ENCODE data around the gene ADSS1.
A peak's percentile ranks its signal among the peaks of the same experiment; 100 is the strongest.
"Not testable (repeated sequence)": the region's sequence is repeated elsewhere in the genome, so short reads cannot be mapped to it uniquely, and the experiment has no call there.

ADSS1 gene

GRCh38 chr14:104724407-104724980 lies 465 bp downstream of the ADSS1 start:
- Mint-ChIP-seq H3K27ac (no peak overlapping the region), H3K27me3 (ENCODE audit: low read depth) (no peaks in the 10 kb centered on the region), H3K4me3 (peak overlapping the region; percentile 52), H3K36me3 (ENCODE audit: low read depth) (peaks cover 9% of the 10 kb centered on the region), H3K4me1 (ENCODE audit: low read depth) (no peaks in the 10 kb centered on the region), H3K9me3 (no peaks in the 10 kb centered on the region)
- DNase-seq (ENCODE audit: low spot score), result peak; percentile 9

GRCh38 chr14:104724981-104725771 lies 1.1 kb downstream of the ADSS1 start:
- Mint-ChIP-seq H3K4me1 (ENCODE audit: low read depth) (no peaks in the 10 kb centered on the region), H3K27me3 (ENCODE audit: low read depth) (no peaks in the 10 kb centered on the region), H3K4me3 (peak overlapping the region; percentile 52), H3K27ac (no peak overlapping the region), H3K9me3 (no peaks in the 10 kb centered on the region), H3K36me3 (ENCODE audit: low read depth) (peaks cover 2% of the 10 kb centered on the region)
- no peak for DNase-seq (ENCODE audit: low spot score)

DNA sequence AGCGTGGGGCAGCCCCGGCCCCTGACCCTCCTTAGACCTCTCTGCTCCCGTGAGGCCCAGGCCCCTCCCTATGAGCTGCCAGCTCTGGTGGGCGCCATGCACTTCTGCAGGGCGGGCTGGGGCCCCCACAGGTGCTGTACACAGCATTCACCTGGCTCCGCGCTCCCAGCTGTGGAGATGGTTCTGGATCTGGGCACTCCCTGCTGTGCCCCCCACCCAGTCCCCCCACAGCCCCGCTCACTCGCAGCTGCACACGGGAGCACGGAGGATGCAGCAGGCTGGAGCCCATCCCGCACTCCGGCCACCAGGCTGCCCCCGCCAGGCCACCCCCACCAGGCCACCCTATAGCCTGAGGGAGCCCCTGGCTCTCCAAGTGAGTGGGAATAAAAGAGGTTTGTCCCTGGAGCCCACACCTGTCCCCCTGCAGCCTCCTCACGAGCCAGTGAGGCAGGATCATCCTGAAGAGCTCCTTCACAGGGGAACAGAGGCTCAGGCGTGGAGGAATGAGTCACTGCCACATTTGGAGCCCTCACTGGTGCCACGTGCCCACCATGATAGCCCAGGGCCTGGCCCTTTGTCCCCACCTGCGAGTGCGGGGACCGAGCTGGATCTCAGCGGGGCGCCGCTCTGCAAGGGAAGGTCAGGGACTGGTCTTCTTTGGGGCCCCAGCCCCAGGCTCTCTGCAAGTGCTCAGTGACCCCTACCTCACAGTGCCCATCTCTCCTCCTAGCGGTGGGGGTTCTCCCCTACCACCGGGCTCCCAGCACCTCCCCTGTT lies 1.9 kb downstream of the ADSS1 start:
- Mint-ChIP-seq H3K9me3 (no peaks in the 10 kb centered on the region), H3K27ac (no peak overlapping the region), H3K27me3 (ENCODE audit: low read depth) (no peaks in the 10 kb centered on the region), H3K36me3 (ENCODE audit: low read depth) (peaks cover 2% of the 10 kb centered on the region), H3K4me3 (no peak overlapping the region), H3K4me1 (ENCODE audit: low read depth) (no peaks in the 10 kb centered on the region)
- DNase-seq (ENCODE audit: low spot score), result no peak

DNA sequence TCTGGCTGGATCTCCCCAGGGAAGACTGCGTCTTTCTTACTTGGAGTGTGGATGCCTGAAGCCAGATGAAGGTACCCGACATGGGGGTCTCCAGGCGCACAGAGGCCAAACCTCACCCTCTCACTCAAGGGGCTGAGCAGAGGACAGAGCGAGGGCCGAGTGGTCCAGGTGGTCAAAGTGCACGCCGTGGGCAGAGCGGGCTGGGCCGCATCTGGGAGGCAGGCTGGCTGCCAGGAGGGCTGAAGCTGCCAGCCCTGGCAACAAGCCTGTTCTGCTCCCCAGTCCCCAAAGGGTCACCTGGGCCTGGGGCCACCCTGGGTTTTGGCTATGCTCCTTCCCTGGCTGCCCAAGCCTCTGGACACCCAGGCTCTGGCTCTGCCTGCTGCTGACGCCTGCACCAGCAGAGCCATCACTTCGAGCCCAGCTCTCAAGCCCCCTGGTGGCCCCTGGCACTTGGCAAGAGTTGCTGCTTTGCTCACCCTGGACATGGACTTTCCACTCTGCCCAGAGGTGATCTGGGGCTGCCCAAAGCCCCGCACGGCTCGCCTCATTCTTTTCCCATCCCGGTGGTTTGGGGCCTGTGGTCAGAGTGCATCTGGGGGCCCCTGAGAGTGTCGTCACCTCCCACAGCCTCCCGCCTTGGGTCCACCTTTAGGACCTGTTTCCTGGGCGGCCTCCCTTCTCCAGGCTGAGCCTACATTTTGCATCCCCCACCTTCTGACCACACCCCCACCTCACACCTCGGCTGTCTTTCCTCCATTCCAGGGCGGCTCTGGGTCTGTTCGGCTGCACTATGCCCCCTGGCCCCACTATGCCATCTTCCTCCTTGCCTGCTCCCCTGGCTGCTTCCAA lies 2.8 kb downstream of the ADSS1 start:
- Mint-ChIP-seq H3K4me3 (no peak overlapping the region), H3K27ac (no peak overlapping the region), H3K27me3 (ENCODE audit: low read depth) (no peaks in the 10 kb centered on the region)

GRCh38 chr14:104728631-104729030 lies 4.6 kb downstream of the ADSS1 start:
- H3K4me1 Mint-ChIP-seq (ENCODE audit: low read depth), result no peaks in the 10 kb centered on the region
- no peak overlapping the region for H3K27ac Mint-ChIP-seq
- no peaks in the 10 kb centered on the region for H3K9me3 Mint-ChIP-seq
- H3K4me3 Mint-ChIP-seq, result no peak overlapping the region
- H3K27me3 Mint-ChIP-seq (ENCODE audit: low read depth), result no peaks in the 10 kb centered on the region
- no peaks in the 10 kb centered on the region for H3K36me3 Mint-ChIP-seq (ENCODE audit: low read depth)
- no peak for DNase-seq (ENCODE audit: low spot score)

More for the DNA sequence above, 2.8 kb downstream of the ADSS1 start:
- H3K9me3 Mint-ChIP-seq, result no peaks in the 10 kb centered on the region
- no peak for DNase-seq (ENCODE audit: low spot score)
- H3K4me1 Mint-ChIP-seq (ENCODE audit: low read depth), result no peaks in the 10 kb centered on the region
- H3K36me3 Mint-ChIP-seq (ENCODE audit: low read depth), result no peaks in the 10 kb centered on the region

- H3K4me1 Mint-ChIP-seq (ENCODE audit: low read depth); H3K9me3 Mint-ChIP-seq; H3K4me3 Mint-ChIP-seq; H3K27me3 Mint-ChIP-seq (ENCODE audit: low read depth); DNase-seq (ENCODE audit: low spot score); H3K27ac Mint-ChIP-seq; H3K36me3 Mint-ChIP-seq (ENCODE audit: low read depth): not testable (repeated sequence)
Observed at GRCh38 chr14:104729176-104729834, 5.3 kb downstream of the ADSS1 start.

DNA sequence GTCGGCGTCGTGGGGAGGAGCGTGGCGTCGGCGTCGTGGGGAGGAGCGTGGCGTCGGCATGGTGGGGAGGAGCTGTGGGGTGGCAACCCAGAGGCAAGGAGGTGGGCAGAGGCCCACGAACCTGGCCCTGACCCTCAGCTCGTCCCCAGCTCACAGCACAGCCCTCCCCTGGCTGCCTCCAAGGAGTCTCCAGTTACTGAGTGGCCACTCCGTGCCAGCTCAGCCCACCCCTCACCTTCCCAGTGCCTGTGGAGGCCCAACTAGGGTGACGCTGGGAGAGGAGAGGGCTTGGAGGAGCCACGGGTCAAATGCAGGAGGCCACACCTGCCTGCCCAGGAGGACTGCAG lies 5.8 kb downstream of the ADSS1 start:
- Mint-ChIP-seq H3K27me3 (ENCODE audit: low read depth) (no peaks in the 10 kb centered on the region), H3K4me3 (no peak overlapping the region), H3K27ac (no peak overlapping the region), H3K4me1 (ENCODE audit: low read depth) (no peaks in the 10 kb centered on the region), H3K36me3 (ENCODE audit: low read depth) (no peaks in the 10 kb centered on the region), H3K9me3 (no peaks in the 10 kb centered on the region)
- no peak for DNase-seq (ENCODE audit: low spot score)

- no peak overlapping the region for H3K27ac Mint-ChIP-seq
- H3K27me3 Mint-ChIP-seq (ENCODE audit: low read depth), result no peaks in the 10 kb centered on the region
- no peak overlapping the region for H3K4me3 Mint-ChIP-seq
- no peaks in the 10 kb centered on the region for H3K9me3 Mint-ChIP-seq
- H3K4me1 Mint-ChIP-seq (ENCODE audit: low read depth), result no peaks in the 10 kb centered on the region
- DNase-seq (ENCODE audit: low spot score), result no peak
- H3K36me3 Mint-ChIP-seq (ENCODE audit: low read depth), result no peaks in the 10 kb centered on the region
Observed at GRCh38 chr14:104730487-104730886, 6.5 kb downstream of the ADSS1 start.

GRCh38 chr14:104731320-104732294 lies 7.6 kb downstream of the ADSS1 start:
- no peak overlapping the region for H3K27ac Mint-ChIP-seq
- no peaks in the 10 kb centered on the region for H3K9me3 Mint-ChIP-seq
- no peaks in the 10 kb centered on the region for H3K36me3 Mint-ChIP-seq (ENCODE audit: low read depth)
- H3K4me3 Mint-ChIP-seq, result no peak overlapping the region
- H3K4me1 Mint-ChIP-seq (ENCODE audit: low read depth), result no peaks in the 10 kb centered on the region
- no peak for DNase-seq (ENCODE audit: low spot score)
- H3K27me3 Mint-ChIP-seq (ENCODE audit: low read depth), result no peaks in the 10 kb centered on the region

DNA sequence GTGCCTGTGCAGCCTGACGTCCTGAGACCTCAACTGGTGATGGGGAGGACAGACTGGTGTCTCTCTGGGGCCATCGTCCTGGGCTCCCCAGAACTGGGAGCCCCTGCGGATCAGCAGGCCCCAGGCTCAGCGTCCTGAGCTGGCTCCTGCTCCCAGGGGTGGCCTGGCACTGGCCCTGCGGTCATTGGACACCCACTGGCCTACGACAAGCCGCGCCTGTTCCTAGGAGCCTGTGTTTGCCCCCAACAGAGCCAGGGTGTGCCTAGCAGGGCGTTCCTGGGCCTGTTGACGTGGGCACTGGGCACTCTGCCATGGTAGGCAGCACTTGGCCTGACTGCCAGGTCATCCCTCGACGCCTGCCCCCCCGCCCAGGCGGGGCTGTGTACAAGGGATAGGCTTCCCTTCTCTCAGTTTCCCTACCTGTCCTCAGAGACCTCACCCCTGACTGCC lies 8.4 kb downstream of the ADSS1 start:
- Mint-ChIP-seq H3K36me3 (ENCODE audit: low read depth) (no peaks in the 10 kb centered on the region), H3K4me3 (no peak overlapping the region), H3K4me1 (ENCODE audit: low read depth) (no peaks in the 10 kb centered on the region), H3K9me3 (no peaks in the 10 kb centered on the region), H3K27me3 (ENCODE audit: low read depth) (no peaks in the 10 kb centered on the region), H3K27ac (no peak overlapping the region)
- DNase-seq (ENCODE audit: low spot score), result no peak

GRCh38 chr14:104732931-104733681 lies 9.1 kb downstream of the ADSS1 start:
- no peak overlapping the region for H3K27ac Mint-ChIP-seq
- H3K4me3 Mint-ChIP-seq, result no peak overlapping the region
- no peaks in the 10 kb centered on the region for H3K36me3 Mint-ChIP-seq (ENCODE audit: low read depth)
- no peaks in the 10 kb centered on the region for H3K9me3 Mint-ChIP-seq
- H3K27me3 Mint-ChIP-seq (ENCODE audit: low read depth), result no peaks in the 10 kb centered on the region
- DNase-seq (ENCODE audit: low spot score), result no peak
- no peaks in the 10 kb centered on the region for H3K4me1 Mint-ChIP-seq (ENCODE audit: low read depth)

GRCh38 chr14:104734051-104734587 lies 10.1 kb downstream of the ADSS1 start:
- H3K27ac Mint-ChIP-seq, result no peak overlapping the region
- no peaks in the 10 kb centered on the region for H3K9me3 Mint-ChIP-seq
- no peak overlapping the region for H3K4me3 Mint-ChIP-seq
- no peaks in the 10 kb centered on the region for H3K27me3 Mint-ChIP-seq (ENCODE audit: low read depth)
- no peaks in the 10 kb centered on the region for H3K36me3 Mint-ChIP-seq (ENCODE audit: low read depth)
- no peaks in the 10 kb centered on the region for H3K4me1 Mint-ChIP-seq (ENCODE audit: low read depth)
- no peak for DNase-seq (ENCODE audit: low spot score)
